SU-DHL-6 (cell line): ENCODE measurements around the gene KHDRBS1.

Source experiments
- H2AFZ ChIP-seq: fragments of 200-600 bp; sonication (generic); 2 replicates; pipeline ENCODE4 v1.6.1; 2014; ENCODE audit warnings: low read depth, mild to moderate bottlenecking, moderate library complexity, mixed read lengths, antibody characterized with exemption, low read length; ENCODE audit not compliant: severe bottlenecking
- H3F3A ChIP-seq: fragments of 200-600 bp; shearing (Covaris generic); 2 replicates; pipeline ENCODE4 v1.6.0; 2016; ENCODE audit warnings: antibody characterized with exemption, mild to moderate bottlenecking; ENCODE audit not compliant: insufficient read depth
- H3K27ac ChIP-seq: fragments of 200-600 bp; sonication (generic); 2 replicates; pipeline ENCODE4 v1.5.1; 2016; ENCODE audit warnings: low read depth, mild to moderate bottlenecking, low read length, moderate library complexity, mixed read lengths
- H3K27me3 ChIP-seq: fragments of 200-600 bp; sonication (generic), shearing (Covaris generic); 2 replicates; pipeline ENCODE4 v1.6.0; 2014; ENCODE audit warnings: mild to moderate bottlenecking, low read length
- H3K36me3 ChIP-seq: fragments of 200-600 bp; sonication (generic); 2 replicates; pipeline ENCODE4 v1.6.1; 2014; ENCODE audit warnings: mild to moderate bottlenecking, low read length, mixed read lengths
- H3K4me2 ChIP-seq: fragments of 300-600, 200-600 bp; shearing (Covaris generic), sonication (generic); 2 replicates; pipeline ENCODE4 v1.6.0; 2014; ENCODE audit warnings: low read length, low read depth, mild to moderate bottlenecking; ENCODE audit not compliant: poor library complexity, severe bottlenecking
- H3K4me3 ChIP-seq: fragments of 200-600 bp; sonication (generic); 2 replicates; pipeline ENCODE4 v1.5.1; 2014; ENCODE audit warnings: antibody characterized with exemption, low read length, mild to moderate bottlenecking, mixed read lengths; ENCODE audit not compliant: insufficient read depth, poor library complexity, severe bottlenecking
- H3K79me2 ChIP-seq: fragments of 200-600 bp; sonication (generic); 2 replicates; pipeline ENCODE4 v1.6.1; 2014; ENCODE audit warnings: mild to moderate bottlenecking, low read length, moderate library complexity; ENCODE audit not compliant: insufficient read depth
- H3K9ac ChIP-seq: fragments of 200-600 bp; sonication (generic); 2 replicates; pipeline ENCODE4 v1.7.0; 2014; ENCODE audit warnings: mild to moderate bottlenecking, low read length
- H3K9me2 ChIP-seq: fragments of 200-600 bp; sonication (generic); replicated peaks from 2 replicates; pipeline ENCODE4 v1.6.1; 2014; ENCODE audit warnings: low read length; ENCODE audit not compliant: insufficient read depth
- H3K9me3 ChIP-seq: fragments of 200-600 bp; sonication (generic); 2 replicates; pipeline ENCODE4 v1.6.1; 2014; ENCODE audit warnings: low read length, mixed read lengths; ENCODE audit not compliant: insufficient read depth
- H4K20me1 ChIP-seq: fragments of 200-600 bp; sonication (generic); 2 replicates; pipeline ENCODE4 v1.6.1; 2014; ENCODE audit warnings: low read depth, mild to moderate bottlenecking, antibody characterized with exemption, low read length, moderate library complexity, mixed read lengths
- CTCF ChIP-seq: fragments of 200-600 bp; sonication (generic); IDR thresholded peaks from one replicate; pipeline ENCODE4 v1.5.1; 2017; ENCODE audit warnings: antibody characterized with exemption, mild to moderate bottlenecking, low read length, moderate library complexity; ENCODE audit not compliant: insufficient read depth, poor library complexity, severe bottlenecking
- EZH2phosphoT487 ChIP-seq: fragments of 200-600 bp; sonication (generic), shearing (Covaris generic); conservative IDR thresholded peaks from 2 replicates; pipeline ENCODE4 v1.6.1; 2018; ENCODE audit warnings: mild to moderate bottlenecking, antibody characterized with exemption, low read length, moderate library complexity, mixed read lengths

KHDRBS1 gene, protein sequence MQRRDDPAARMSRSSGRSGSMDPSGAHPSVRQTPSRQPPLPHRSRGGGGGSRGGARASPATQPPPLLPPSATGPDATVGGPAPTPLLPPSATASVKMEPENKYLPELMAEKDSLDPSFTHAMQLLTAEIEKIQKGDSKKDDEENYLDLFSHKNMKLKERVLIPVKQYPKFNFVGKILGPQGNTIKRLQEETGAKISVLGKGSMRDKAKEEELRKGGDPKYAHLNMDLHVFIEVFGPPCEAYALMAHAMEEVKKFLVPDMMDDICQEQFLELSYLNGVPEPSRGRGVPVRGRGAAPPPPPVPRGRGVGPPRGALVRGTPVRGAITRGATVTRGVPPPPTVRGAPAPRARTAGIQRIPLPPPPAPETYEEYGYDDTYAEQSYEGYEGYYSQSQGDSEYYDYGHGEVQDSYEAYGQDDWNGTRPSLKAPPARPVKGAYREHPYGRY

GRCh38 chr1:32013386-32014198, at the start of gene KHDRBS1:
Gene KHDRBS1, plus strand, starts transcription at chr1:32013868. Its CDS starts 128 bp downstream, at chr1:32013996.
- Histone ChIP-seq H3K36me3 (peaks cover 11% of the 10 kb centered on the region; the same call in 1 of the 2 replicates), H4K20me1 (peaks cover 10% of the 10 kb centered on the region), H3F3A (peaks cover 11% of the 10 kb centered on the region), H3K4me2 (peak within 1 kb of the TSS; percentile 97), H3K9me2 (no peaks in the 10 kb centered on the region), H3K9ac (peak within 1 kb of the TSS; percentile 98), H3K27ac (peak within 1 kb of the TSS; percentile 90), H3K4me3 (peak within 1 kb of the TSS; percentile 90), H2AFZ (peak within 1 kb of the TSS; percentile 41), H3K27me3 (no peaks in the 10 kb centered on the region), H3K79me2 (peaks cover 49% of the 10 kb centered on the region), H3K9me3 (no peaks in the 10 kb centered on the region)
- TF ChIP-seq EZH2phosphoT487, result no peak
- no peak for TF ChIP-seq CTCF

DNA sequence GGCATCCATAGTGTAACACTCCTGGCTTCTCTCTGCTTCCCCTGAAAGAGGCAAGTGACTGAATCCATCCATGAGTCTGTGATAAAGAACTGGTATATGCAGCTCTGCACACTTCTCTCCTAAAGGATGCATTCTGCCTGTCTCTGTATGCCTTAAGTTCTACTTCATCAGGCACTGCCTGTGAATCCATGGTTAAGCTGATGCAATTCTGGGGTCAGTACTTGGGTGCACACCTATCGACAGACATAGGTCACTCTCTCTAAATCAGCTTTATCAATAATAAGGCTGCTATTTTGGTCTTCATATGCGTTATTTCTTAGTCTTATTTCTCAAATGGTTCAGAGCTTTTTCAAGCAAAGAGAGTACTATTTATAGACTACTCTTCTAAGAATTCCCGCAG, 42.8 kb upstream of the KHDRBS1 start:
- Histone ChIP-seq H3K9ac (no peak overlapping the region), H3K27ac (no peak overlapping the region)
- TF ChIP-seq EZH2phosphoT487 (no peak), CTCF (no peak)

DNA sequence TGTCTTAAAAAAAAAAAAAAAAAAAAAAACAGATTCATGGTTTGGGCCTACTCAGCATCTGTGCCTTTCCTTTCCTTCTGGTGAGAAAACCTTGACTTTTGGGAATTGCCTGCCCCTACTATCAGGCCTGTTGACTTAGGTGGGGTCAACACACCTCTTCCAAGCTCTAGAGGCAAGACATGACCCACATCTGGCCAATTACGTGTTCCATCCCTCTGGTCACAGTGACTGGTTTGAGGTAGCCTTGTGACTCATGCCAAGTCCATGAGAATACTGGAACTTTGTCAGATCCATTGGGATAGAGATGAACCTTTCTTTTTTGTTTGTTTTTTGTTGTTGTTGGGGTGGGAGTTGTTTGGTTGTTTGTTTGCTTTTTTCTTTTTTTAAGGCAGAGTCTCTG, 37.3 kb upstream of the KHDRBS1 start:
- Histone ChIP-seq H3K9me3 (no peaks in the 10 kb centered on the region), H3K4me3 (no peak overlapping the region), H3K9me2 (no peaks in the 10 kb centered on the region), H2AFZ (no peak overlapping the region), H3K27ac (no peak overlapping the region), H3K27me3 (no peaks in the 10 kb centered on the region), H3K9ac (no peak overlapping the region), H3F3A (peaks cover 9% of the 10 kb centered on the region), H3K79me2 (no peaks in the 10 kb centered on the region), H4K20me1 (no peaks in the 10 kb centered on the region), H3K4me2 (no peak overlapping the region), H3K36me3 (no peaks in the 10 kb centered on the region)
- TF ChIP-seq EZH2phosphoT487 (no peak), CTCF (no peak)

More for the DNA sequence above, 42.8 kb upstream of the KHDRBS1 start:
- H3K79me2 ChIP-seq, result no peaks in the 10 kb centered on the region
- H3F3A ChIP-seq, result no peaks in the 10 kb centered on the region
- H3K27me3 ChIP-seq, result no peaks in the 10 kb centered on the region
- H2AFZ ChIP-seq, result no peak overlapping the region
- H4K20me1 ChIP-seq, result no peaks in the 10 kb centered on the region
- H3K4me3 ChIP-seq, result no peak overlapping the region
- no peaks in the 10 kb centered on the region for H3K9me3 ChIP-seq
- no peaks in the 10 kb centered on the region for H3K9me2 ChIP-seq
- no peaks in the 10 kb centered on the region for H3K36me3 ChIP-seq
- H3K4me2 ChIP-seq, result no peak overlapping the region
